Measurements from ENCODE around the gene NFATC4.

Gene NFATC4

GRCh38 chr14:24411443-24412389 lies 43.7 kb downstream of the NFATC4 start:
- no peak for DNase-seq

DNA sequence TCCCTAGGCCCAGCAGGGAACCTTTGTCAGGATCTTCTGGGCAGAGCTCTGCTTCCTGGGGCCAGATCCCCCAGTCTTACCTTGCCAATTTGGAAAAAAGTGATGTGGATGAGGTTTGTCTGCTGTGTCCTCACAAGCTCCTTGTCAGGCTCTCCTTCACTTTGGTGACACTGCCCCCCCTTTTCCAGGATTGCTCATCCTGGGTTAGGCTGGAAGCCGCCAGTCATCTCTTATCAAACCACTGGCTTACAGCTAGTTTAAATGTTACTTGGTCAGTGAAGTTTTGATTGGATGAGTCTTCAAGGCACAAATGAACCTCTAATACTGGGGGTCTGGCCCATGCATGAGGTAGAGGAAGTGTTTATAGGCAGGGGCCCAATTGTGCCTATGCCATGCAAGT lies 46.1 kb downstream of the NFATC4 start:
- DNase-seq, result no peak

GRCh38 chr14:24414732-24415420 lies 46.9 kb downstream of the NFATC4 start:
- no peak for DNase-seq

DNA sequence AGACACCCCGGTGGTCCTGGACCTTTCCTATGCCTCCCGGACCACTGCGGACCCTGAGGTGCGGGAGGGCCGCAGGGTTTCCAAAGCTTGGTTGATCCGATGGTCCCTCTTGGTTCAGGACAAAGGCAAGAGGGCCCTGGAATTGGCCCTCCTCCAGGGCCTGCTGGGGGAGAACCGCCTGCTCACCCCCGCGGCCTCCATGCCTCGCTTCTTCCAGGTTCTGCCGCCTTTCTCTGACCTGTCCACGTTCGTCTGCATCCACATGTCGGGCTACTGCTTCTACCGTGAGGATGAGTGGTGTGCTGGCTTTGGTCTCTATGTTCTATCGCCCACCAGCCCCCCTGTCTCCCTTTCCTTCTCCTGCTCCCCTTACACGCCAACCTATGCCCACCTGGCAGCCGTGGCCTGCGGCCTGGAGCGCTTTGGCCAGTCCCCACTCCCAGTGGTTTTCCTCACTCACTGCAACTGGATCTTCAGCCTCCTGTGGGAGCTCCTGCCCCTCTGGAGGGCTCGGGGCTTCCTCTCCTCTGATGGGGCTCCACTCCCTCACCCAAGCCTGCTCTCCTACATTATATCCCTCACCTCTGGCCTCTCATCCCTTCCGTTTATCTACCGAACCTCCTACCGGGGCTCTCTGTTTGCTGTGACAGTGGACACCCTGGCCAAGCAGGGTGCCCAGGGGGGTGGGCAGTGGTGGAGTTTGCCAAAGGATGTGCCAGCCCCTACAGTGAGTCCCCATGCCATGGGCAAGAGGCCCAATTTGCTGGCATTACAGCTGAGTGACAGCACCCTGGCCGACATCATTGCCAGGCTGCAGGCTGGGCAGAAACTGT lies 47.7 kb downstream of the NFATC4 start:
- no peak for DNase-seq

DNA sequence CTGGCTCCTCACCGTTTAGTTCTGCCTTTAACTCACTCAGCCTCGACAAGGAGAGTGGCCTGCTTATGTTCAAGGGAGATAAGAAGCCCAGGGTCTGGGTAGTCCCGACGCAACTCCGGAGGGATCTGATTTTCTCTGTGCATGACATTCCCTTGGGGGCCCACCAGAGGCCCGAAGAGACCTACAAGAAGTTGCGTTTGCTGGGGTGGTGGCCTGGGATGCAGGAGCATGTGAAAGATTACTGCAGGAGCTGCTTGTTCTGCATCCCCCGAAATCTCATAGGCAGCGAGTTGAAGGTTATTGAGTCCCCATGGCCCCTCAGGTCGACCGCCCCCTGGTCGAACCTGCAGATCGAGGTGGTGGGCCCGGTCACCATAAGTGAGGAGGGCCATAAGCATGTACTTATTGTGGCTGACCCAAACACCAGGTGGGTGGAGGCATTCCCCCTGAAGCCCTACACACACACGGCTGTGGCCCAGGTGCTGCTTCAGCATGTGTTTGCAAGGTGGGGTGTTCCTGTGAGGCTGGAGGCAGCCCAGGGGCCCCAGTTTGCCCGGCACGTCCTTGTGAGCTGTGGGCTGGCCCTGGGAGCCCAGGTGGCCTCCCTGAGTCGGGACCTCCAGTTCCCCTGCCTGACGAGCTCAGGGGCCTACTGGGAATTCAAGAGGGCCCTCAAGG lies 48.4 kb downstream of the NFATC4 start:
- DNase-seq, result no peak

GRCh38 chr14:24416932-24417619 lies 49.1 kb downstream of the NFATC4 start:
- no peak for DNase-seq

DNA sequence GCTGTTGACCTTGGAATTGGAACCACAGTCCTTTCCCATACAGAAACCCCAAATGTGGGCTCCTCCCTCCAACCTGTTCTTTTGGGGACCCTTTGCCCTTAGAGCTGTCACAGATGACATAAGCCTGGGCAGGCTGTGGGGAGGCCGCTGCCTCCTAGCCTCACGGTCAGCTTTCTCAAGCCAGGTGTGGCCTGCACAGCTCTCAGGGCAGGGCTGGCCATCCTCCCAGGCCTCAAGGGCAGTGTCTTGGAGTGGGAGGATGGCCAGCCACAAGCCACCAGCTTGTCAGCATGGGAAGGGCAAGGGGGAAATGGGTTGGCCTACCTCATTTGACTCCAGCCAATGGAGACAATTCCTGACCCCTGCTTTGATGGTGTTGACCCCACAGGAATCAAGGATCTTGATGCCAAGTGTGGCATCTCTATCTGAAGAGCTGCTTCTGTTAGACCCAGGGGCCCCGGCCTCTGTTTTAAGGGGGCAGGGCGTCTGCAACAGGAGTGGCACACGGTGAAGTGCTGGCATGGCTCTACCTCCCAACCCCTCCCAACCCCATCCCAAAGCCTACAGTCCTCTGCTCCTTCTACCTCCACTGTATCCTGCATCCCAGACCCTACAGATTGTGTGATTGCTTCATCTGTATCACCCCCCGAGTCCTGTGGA lies 50.0 kb downstream of the NFATC4 start:
- no peak for DNase-seq

- no peak for DNase-seq
Measured at GRCh38 chr14:24418492-24418873, 50.5 kb downstream of the NFATC4 start.

GRCh38 chr14:24422261-24422660 lies 54.3 kb downstream of the NFATC4 start:
- no peak for DNase-seq

DNA sequence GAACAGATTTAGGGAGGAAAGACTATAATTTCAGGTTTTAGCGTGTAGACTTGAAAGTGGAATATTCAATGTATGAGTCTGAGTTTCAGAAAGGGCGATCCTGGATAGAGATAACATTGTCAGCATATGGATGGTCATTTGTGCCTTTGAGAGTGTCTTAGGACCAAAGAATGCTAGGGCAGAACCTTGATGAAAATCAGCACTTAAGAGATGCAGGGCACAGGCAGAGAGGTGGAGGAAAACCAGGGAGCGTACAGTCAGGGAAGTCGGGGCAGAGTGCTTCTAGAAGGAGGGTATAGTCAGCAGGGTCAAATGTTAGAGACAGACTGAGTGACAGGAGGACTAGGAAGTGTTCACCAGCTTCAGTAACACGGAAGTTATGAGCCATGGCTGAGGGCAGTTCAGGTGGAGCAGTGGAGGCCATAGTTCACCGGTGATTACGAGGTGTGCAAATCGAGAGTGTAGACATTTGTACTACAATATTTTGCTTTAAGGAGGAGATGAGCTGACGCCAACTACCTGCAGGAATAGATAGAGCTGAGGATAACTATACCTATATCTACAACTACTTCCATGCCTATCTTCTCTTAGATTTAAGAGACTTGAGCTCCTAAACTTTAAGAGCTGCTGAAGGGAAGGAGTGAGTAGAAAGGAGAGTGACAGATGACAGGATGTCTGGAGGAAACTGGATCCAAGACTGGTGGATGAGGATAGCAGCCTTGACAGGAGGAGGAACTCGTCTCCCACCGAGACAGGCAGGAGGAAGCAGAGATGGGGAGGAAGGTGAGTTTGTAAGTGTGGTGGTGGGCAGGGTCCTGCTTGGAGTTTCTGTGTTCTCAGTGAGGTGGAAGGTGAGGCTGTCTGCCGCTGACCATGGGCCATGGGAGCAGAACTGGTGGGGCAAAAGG lies 55.0 kb downstream of the NFATC4 start:
- no peak for DNase-seq

- DNase-seq, result no peak
Measured at GRCh38 chr14:24425704-24426103, 57.7 kb downstream of the NFATC4 start.

DNA sequence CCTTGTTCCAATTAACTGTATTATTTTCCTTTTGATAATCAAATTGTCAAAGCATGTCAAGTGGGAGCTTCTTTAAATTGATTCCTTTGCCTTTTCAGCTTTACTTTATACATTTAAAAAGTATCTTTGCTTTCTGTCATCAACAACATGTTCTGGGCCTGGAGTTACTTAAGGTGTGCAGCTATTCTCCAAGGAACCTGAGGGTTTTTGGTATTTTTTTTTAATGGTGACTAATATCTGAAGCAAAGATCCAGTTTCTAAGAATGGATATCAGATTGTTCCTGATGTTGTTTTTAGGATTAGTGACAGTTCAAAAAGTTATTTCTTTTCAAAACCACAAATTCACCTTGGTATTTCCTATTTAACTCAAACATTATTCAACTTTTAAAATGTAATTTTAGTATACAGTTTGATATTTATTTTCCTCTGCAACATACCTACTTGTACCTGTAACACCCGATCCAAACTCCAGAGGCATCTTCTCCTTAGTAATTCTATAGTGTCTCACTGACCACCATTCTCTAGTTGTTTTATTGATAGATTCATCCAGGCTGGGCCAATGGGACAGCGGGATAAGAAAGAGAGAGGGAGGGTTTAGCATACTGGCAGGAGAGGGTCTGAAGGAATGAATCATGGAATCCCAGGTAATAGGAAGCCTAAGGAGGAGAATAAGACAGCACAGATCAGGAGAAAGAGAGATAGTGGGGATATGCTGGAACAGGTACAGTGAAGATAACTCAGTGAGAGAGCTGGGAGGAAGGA lies 58.3 kb downstream of the NFATC4 start:
- DNase-seq, result no peak

DNA sequence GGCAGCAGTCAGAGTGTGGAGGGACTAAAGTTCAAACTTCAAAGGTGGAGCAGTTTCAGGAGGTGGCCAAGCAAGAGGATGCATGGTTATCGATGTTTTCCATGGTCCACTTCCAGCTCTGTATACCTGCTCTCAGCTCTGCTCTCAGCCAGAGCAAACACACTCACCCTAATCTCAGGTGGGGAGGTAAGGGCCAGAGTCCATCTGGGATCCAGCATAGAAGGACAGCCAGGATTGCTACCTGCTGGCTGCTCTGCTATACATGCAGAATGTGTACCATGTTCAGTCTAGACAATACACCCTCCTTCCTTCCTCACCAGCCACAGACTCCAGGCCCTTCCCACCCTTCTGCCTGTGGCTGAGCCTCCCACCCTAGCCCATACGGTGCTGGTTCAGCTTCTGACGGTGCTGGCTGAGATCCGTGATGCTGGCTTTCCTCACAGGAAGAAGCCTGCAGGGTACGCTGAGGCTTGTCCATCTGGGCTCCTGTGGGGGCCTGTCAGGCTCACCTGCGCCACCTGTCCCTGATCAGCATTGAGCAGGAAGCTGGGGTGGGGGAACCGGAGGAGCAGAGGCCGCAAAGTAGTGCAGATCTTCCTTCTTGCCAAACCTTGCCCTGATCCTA lies 59.0 kb downstream of the NFATC4 start:
- DNase-seq, result no peak

DNA sequence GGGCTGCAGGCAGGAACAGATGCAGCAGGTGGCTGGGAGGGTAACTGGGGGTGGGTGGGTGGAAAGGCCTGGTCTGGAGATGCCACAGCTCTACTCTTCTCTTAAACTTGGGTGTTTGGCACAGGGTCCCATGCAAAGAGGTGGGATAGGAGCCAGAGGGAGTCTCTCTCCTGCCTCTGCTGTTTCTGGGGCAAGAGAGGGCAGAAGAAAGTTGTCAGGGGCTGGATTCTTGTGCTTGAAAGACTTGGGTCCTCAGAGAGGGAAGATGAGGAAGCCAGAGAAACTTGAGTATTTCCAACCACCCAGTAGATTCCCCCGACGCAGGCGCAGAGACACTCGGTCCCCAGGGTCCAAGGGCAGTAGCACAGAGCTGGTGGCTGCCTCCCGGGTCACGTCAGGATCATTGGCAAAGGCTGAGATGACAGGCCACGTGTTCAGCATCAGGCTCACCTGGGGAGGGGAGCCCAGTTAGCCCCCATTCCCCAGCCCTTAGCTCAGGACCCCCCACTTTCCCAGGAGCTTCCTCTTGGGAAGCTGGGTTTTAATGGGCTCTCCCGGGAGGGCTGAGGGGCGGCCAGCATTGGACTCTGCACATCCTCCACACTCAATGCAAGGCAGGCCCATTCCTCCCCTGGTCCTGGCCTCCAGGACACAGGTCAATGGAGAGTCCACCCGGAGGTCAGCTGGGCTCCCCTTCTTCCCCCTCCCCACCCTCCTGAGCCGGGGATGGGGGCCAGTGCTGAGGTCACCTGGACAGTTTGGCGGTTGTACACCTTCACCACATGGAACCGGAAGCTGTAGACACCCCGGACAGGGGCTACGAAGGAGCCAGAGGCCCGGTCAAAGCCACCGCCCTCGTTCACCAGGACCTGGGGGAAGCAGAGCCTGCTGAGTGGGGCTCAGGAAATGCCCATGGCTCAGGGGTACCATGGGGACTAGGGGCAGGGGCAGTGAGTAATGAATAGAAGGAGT lies 59.8 kb downstream of the NFATC4 start:
- DNase-seq, result no peak

- no peak for DNase-seq
Measured at GRCh38 chr14:24428628-24429394, 60.8 kb downstream of the NFATC4 start.
